OCI-M1 (cell line): Measurements from ENCODE around the gene KLHL29.
"Not testable (repeated sequence)": the region's sequence is repeated elsewhere in the genome, so short reads cannot be mapped to it uniquely, and the experiment has no call there.

Experiments
- DNase-seq: peaks from one replicate; lab custom pipeline; 2025; lab: John Stamatoyannopoulos, UW

KLHL29 gene

DNA sequence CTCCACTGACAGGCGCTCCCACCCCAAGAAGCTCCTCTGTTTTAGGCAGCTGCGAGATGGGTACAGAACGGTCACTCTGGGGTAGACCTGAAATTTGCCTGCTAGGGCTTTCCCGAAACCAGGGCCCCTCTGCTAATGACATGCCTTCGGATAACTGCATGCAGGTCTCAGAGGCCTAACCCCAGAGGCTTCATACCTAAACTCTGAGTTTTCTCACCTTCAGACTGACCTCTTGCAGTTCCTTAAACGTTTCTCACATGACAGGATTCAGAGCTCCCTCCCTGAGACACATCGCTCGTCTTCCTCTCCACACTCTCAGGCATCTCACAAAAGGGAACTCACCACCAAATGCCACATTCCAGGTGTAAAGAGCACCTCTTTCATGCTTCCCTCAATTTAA, 11.3 kb upstream of the KLHL29 start:
- DNase-seq = no peak

- DNase-seq = peak; percentile 84
Measured at GRCh38 chr2:23375448-23375847, 9.5 kb upstream of the KLHL29 start.

DNA sequence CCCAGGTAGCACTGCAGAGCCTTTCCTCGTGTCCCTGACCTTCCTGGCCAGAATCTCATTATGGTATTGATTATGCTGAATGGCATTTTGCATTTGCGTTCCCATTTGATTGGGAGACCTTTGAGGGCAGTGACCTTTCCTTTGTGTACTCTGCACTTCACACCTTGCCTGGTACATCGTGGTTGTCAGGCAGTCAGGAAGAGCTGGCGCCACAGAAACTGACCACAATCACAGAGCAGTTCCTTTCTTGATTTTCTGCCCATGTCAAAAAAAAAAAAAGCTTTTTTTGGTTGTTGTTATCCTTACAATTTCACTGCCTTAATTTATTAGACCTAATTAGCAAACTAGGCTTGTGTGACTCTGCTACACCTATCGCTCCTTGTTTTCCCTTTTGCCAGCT, 8.9 kb upstream of the KLHL29 start:
- no peak for DNase-seq

DNA sequence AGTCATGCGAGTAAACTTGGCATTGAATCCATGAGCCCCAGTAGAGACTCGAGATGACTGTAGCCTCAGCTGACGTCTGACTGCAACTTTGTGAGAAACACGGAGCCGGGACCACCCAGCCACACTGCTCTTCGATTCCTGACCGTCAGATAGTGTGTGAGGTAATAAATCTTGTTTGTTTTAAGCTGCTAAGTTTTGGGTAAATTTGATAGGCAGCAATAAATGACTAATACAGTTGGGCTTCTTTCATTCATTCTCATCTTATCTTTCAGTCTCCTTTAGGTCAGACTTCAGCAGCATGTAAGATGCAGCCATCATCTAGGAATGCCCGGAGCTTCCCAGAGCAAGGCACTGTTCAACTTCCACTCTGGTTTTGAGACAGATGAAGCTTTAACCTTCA, 8.0 kb upstream of the KLHL29 start:
- no peak for DNase-seq

DNA sequence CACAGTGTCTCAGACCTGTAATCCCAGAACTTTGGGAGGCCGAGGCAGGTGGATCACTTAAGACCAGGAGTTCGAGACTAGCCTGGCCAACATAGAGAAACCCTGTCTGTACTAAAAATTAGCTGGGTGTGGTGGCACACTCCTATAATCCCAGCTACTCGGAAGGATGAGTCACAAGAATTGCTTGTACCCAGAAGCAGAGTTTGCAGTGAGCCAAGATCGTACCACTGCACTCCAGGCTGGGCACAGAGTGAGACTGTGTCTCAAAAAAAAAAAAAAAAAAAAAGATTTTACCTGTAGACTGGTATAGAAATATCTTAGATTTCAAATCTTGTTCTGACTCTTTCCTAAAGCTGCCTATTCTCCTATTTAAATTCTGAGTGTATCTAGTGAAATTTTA, 7.2 kb upstream of the KLHL29 start:
- DNase-seq = no peak

GRCh38 chr2:23378496-23378895, 6.5 kb upstream of the KLHL29 start:
- no peak for DNase-seq

DNA sequence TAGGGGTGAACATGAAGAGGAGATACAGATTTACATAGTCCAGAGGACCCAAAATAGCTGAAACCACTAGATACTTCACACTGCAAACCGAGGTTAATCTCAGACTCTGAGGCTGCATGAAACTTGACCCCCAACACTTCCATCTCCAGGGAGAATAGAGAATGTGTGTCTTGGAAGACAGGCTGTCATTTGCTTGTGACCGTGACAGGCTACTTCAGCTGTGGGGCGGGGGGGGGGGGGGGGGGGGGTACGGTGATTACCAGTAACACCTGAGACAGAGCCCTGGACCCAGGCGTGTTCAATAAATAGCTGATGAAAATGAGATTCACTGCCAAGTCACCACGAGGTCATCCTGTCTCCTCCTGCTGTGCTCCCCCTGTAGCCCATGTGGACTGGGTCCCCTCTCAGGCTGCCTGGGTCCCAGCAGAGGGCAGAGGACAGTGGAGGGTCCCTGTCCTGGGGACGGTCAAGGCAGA, 5.7 kb upstream of the KLHL29 start:
- no peak for DNase-seq

GRCh38 chr2:23380562-23381065, 4.4 kb upstream of the KLHL29 start:
- DNase-seq = peak; percentile 85

DNA sequence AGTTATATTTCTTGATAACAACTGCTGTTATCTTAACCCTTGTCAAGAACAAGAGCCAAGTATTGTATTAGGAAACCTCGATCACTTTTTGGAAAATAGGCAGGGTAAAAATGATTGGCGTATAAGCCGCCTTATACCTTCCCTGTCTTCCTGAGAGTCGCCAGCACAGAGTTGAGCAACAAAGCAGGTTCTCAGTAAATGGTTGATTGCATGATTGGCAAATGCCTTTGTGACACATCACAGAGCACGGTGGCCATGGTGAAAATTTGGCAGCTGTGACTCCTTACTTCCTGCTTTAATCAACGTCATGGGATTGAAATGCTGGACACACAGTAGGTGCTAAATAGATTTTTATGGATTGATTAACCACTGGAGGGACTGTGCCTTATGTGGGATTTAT, 3.9 kb upstream of the KLHL29 start:
- DNase-seq = peak; percentile 50

GRCh38 chr2:23381485-23381884, 3.5 kb upstream of the KLHL29 start:
- DNase-seq = no peak

GRCh38 chr2:23383100-23383499, 1.9 kb upstream of the KLHL29 start:
- peak; percentile 86 for DNase-seq

GRCh38 chr2:23385351-23385747, 370 bp downstream of the KLHL29 start:
- DNase-seq = no peak

DNA sequence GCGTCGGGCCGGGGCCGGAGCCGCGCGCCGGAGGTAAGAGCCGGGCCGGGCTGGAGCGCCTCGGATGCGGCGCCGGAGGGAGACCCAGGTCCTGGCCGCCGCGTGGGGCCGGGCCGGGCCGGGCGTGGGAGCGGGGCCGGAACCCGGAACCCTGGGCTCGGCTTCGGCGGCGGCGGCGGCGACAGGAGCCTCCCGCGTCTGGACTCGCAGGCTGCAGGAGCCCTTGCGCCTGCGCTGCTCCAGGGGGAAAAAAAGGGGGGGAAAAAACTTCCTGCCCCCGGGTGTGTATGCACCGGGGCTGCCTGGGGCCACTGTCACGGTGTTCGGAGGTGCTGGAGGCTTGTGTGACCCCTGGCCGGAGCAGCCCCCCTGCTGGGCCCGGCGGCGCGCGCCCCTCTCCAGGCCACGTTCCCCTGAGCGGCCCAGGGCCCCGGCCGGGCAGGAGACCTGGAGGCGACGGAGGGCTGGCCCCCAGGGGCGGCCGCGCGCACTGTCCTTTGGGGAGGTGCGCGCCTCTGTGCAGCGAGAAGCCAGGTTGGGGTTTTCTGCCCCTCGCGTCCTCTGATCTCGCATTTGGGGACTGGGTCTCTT, 864 bp downstream of the KLHL29 start:
- DNase-seq = no peak

DNA sequence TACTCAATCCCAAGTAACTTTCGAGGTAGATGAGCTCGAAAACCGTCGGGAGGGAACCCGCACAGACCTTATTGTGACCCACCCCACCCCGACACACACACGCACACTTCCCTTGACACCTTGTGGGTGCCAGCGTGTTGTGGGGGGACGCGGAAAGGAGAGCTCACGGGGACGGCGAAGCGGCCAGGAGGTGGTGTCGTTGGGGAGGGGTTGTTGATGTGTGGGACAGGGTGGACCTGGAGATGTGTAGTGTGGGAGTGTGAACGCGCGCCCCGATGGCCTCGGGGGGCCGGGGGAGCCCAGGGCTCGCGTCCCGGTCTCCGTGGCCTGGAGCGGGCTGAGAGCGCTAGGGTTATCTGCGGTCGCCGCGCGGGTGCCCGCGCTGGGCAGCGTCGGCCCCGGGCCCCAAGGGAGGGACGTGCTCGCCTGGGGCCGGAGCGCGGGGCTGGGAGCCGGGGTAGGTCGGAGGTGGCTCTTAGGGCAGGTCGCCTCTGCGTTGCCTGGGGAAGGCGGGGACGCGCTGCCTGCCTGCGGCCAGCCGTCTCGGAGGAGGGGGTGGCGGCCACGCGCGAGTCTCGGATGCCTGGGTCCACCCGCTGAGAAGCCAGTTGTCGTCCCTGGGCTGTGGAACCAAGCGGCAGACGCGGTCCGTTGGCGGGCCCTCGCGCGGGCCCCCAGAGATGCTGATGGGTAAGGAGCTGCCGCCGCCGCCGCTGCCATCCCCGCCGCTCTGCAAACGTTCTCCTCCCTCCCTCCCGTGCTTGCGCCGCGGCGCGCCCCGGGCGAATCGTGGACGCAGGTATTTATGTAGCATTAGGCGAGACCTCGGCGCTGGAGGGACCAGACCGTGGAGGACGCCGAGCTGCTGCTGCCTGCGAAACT, 1.6 kb downstream of the KLHL29 start:
- DNase-seq = no peak

GRCh38 chr2:23387221-23387550, 2.2 kb downstream of the KLHL29 start:
- DNase-seq = peak; percentile 34

GRCh38 chr2:23387845-23388244, 2.9 kb downstream of the KLHL29 start:
- DNase-seq = no peak

DNA sequence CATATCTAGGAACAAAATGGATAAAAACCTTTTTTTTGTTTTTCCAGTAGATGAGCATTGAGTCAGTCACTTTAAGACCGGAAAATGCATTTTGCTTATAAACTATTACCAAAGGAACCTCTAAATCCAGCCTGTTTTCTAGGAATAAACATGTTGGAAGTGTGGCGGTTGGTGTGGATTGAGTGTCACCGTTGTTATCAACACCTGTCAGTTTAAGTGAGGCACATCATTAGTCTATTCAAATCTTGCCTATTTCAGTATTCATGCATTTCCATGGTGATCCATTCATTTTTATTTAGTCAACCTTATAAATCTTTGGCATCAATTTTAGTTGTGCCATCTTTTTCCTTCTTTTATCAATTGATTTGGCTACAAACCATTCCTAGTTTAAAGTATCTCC, 3.3 kb downstream of the KLHL29 start:
- DNase-seq = no peak

DNA sequence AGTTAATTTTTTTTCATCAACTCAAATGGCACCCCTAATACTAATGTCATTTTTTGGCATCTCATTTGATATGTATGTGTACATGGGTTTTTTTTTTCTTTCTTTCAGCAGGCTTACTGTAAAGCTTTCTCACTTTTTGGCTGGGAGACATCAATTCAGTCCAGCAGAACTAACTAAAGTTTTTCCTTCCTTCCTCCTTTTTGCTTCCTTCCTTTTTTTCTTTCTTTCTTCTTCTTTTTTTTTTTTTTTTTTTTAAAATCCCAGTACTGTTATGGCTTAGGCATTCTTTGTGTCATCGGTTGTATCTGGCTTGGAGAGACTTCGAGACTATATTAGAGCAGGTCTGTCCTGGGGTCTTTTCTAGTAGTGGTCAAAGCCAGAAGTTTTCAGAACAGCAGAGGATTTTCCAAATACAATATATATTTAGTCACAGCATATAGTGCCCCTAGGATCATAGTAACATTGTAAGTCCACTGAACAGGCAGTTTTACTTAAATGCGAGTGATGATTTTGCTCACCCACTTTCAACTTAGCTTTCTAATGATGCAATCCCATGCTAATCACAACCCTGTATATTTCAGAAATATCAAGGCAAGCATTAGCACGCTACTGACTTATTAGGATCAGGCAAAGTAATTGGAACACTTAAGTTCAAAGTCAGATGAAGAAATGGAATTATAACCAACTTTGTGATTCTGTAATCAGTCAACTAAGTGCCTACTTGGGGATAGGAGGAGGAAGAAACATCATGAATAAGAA, 4.0 kb downstream of the KLHL29 start:
- DNase-seq = peak; percentile 33

DNA sequence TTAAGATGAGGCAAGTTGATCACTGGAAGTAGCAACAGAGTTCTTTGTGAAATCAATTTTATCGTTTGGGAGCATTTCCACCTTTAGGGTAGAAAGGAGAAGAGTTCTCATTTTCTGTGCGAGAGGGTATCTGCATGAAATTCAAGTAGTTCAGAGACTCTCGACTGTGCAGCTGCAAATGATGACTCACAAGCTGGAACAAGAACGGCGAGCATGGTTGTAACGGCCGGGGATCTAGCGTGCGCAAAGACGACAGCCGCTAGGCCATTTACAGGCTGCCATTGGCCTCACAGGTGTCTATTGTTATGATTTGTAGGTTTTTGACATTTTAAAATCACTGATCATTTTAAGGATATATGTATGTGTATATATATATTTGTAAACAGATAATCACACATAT, 5.2 kb downstream of the KLHL29 start:
- DNase-seq = no peak

GRCh38 chr2:23391237-23391736, 6.3 kb downstream of the KLHL29 start:
- DNase-seq = not testable (repeated sequence)

DNA sequence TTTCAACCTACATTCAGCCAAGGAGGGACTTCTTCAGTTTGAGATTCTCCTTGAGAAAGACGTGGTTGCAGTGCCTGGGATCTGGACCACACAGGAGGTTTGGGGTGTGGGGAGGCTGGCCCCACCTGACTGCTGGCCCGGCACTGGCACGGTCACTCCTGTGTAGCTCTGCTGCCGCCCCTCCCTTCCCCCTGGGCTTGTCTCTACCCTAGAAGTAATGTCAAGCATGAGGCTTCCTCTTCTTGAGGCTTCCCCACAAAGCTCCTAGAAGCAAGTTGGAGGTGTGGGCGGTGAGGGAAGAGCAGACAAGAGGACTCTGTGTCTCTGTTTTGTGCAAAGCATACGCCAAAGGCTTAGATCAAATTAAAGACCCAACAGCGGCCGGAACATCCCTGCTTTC, 8.7 kb downstream of the KLHL29 start:
- DNase-seq = no peak

GRCh38 chr2:23394700-23395099, 9.7 kb downstream of the KLHL29 start:
- no peak for DNase-seq

DNA sequence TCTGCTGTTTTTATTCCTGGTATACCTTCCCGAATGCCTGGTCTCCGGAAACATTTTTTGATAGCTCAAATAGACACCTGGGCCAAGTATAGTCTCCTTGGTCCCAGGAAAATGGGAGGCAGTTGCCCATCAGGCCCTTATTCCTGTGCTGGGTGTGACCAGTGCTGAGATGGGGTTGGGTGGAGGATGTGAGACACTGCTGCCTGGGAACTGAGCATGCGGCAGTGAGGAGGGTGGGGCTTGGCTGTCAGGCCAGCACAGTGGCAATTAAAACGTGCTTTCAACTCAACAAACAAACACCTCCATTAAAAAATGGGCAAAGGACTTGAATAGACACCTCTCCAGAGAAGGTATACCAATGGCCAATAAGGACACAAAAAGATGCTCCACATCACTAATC, 12.5 kb downstream of the KLHL29 start:
- no peak for DNase-seq
